Peyer's patch (tissue), 4 donors: Measurements from ENCODE around the gene OR6S1.

ENCODE experiments used
- CTCF ChIP-seq, 6 experiments: fragments of 450-650 bp in 4 of 6; fragments of 200-600 bp in 2 of 6; sonication (generic) in 1 of 6; IDR thresholded peaks; one replicate each; pipeline ENCODE4 v1.5.1; 2017 to 2019; ENCODE audit warnings: antibody characterized with exemption in 6 of 6, mild to moderate bottlenecking in 3 of 6, moderate library complexity in 1 of 6
- POLR2A ChIP-seq, 2 donors: fragments of 450-650 bp; IDR thresholded peaks; one replicate each; pipeline ENCODE4 v1.5.1; 2017; ENCODE audit warnings: antibody characterized with exemption in 2 of 2, mild to moderate bottlenecking in 2 of 2, moderate library complexity in 2 of 2

- no peak for TF ChIP-seq CTCF (IDR thresholded peaks at IDR 0.05)
- no peak for TF ChIP-seq POLR2A (IDR thresholded peaks at IDR 0.05)
Measured at GRCh38 chr14:20607617-20608016, 33.9 kb downstream of the OR6S1 start.
